Measurements from ENCODE around the gene EEF2K. TPM values are rescaled to one million over a fixed set of nuclear protein-coding genes. Genes with fewer than 3 reads are reported as not detected.
A peak's percentile ranks its signal among the peaks of the same experiment; 100 is the strongest.

The EEF2K gene
- total and polyA plus RNA-seq, 2 of the 13 experiments (the other 11 are each of a cell fraction or from before 2014, with no cell fraction given), result 22.0 to 23.8 TPM

DNA sequence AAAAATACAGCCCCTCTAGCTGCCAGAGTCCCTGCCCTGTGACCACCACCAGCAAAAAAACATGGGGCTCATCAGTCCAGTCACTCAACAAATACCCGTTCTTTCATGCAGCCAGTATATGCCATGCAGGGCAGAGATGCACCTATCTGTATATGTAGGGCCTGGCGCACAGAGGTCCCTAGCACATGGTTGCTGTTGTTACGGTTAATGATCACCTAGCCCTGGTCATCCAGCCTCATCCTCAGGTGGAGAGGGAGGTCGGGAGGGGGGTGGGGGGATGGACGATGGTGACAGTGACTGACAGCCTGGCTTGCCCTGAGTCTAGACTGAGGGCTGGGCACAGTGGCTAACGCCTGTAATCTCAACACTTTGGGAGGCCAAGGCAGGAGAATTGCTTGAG lies 42.3 kb upstream of the EEF2K start (continued):
- peak; percentile 27; the same call in 1 of the 2 replicates for TF ChIP-seq MYC (CRISPR knock-in tag; IDR thresholded peaks at IDR 0.05; ENCODE audit: borderline replicate concordance)
- TF ChIP-seq NR2F2 (IDR thresholded peaks at IDR 0.05; ENCODE audit: borderline replicate concordance, low read depth), result no peak
- no peak for TF ChIP-seq EZH2 (conservative IDR thresholded peaks at IDR 0.05; ENCODE audit: low read depth, low read length)
- TF ChIP-seq, protein P1, sequence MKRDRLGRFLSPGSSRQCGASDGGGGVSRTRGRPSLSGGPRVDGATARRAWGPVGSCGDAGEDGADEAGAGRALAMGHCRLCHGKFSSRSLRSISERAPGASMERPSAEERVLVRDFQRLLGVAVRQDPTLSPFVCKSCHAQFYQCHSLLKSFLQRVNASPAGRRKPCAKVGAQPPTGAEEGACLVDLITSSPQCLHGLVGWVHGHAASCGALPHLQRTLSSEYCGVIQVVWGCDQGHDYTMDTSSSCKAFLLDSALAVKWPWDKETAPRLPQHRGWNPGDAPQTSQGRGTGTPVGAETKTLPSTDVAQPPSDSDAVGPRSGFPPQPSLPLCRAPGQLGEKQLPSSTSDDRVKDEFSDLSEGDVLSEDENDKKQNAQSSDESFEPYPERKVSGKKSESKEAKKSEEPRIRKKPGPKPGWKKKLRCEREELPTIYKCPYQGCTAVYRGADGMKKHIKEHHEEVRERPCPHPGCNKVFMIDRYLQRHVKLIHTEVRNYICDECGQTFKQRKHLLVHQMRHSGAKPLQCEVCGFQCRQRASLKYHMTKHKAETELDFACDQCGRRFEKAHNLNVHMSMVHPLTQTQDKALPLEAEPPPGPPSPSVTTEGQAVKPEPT (CRISPR knock-in tag; IDR thresholded peaks at IDR 0.05; ENCODE audit: low read depth), result no peak
- no peak for TF ChIP-seq ADNP (CRISPR knock-in tag; IDR thresholded peaks at IDR 0.05)
- no peak for TF ChIP-seq MLLT10 (CRISPR knock-in tag; IDR thresholded peaks at IDR 0.05)
- 0 out of 2 replicates have a peak, but pooled peaks have one; percentile 15 for TF ChIP-seq ZFX (CRISPR knock-in tag; IDR thresholded peaks at IDR 0.05; ENCODE audit: low read depth)
- TF ChIP-seq, protein P2, sequence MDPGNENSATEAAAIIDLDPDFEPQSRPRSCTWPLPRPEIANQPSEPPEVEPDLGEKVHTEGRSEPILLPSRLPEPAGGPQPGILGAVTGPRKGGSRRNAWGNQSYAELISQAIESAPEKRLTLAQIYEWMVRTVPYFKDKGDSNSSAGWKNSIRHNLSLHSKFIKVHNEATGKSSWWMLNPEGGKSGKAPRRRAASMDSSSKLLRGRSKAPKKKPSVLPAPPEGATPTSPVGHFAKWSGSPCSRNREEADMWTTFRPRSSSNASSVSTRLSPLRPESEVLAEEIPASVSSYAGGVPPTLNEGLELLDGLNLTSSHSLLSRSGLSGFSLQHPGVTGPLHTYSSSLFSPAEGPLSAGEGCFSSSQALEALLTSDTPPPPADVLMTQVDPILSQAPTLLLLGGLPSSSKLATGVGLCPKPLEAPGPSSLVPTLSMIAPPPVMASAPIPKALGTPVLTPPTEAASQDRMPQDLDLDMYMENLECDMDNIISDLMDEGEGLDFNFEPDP (CRISPR knock-in tag; conservative IDR thresholded peaks at IDR 0.05), result 0 out of 2 replicates have a peak, but pooled peaks have one; percentile 34
- TF ChIP-seq, protein P3, sequence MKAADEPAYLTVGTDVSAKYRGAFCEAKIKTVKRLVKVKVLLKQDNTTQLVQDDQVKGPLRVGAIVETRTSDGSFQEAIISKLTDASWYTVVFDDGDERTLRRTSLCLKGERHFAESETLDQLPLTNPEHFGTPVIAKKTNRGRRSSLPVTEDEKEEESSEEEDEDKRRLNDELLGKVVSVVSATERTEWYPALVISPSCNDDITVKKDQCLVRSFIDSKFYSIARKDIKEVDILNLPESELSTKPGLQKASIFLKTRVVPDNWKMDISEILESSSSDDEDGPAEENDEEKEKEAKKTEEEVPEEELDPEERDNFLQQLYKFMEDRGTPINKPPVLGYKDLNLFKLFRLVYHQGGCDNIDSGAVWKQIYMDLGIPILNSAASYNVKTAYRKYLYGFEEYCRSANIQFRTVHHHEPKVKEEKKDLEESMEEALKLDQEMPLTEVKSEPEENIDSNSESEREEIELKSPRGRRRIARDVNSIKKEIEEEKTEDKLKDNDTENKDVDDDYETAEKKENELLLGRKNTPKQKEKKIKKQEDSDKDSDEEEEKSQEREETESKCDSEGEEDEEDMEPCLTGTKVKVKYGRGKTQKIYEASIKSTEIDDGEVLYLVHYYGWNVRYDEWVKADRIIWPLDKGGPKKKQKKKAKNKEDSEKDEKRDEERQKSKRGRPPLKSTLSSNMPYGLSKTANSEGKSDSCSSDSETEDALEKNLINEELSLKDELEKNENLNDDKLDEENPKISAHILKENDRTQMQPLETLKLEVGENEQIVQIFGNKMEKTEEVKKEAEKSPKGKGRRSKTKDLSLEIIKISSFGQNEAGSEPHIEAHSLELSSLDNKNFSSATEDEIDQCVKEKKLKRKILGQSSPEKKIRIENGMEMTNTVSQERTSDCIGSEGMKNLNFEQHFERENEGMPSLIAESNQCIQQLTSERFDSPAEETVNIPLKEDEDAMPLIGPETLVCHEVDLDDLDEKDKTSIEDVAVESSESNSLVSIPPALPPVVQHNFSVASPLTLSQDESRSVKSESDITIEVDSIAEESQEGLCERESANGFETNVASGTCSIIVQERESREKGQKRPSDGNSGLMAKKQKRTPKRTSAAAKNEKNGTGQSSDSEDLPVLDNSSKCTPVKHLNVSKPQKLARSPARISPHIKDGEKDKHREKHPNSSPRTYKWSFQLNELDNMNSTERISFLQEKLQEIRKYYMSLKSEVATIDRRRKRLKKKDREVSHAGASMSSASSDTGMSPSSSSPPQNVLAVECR (CRISPR knock-in tag; IDR thresholded peaks at IDR 0.05; ENCODE audit: borderline replicate concordance), result no peak
- no peak for TF ChIP-seq ZNF737 (CRISPR knock-in tag; IDR thresholded peaks at IDR 0.05; ENCODE audit: borderline replicate concordance)
- no peak for TF ChIP-seq ZSCAN20 (CRISPR knock-in tag; IDR thresholded peaks at IDR 0.05; ENCODE audit: borderline replicate concordance)
- TF ChIP-seq, protein P4, sequence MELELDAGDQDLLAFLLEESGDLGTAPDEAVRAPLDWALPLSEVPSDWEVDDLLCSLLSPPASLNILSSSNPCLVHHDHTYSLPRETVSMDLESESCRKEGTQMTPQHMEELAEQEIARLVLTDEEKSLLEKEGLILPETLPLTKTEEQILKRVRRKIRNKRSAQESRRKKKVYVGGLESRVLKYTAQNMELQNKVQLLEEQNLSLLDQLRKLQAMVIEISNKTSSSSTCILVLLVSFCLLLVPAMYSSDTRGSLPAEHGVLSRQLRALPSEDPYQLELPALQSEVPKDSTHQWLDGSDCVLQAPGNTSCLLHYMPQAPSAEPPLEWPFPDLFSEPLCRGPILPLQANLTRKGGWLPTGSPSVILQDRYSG (CRISPR knock-in tag; IDR thresholded peaks at IDR 0.05), result no peak
- TF ChIP-seq, protein P5, sequence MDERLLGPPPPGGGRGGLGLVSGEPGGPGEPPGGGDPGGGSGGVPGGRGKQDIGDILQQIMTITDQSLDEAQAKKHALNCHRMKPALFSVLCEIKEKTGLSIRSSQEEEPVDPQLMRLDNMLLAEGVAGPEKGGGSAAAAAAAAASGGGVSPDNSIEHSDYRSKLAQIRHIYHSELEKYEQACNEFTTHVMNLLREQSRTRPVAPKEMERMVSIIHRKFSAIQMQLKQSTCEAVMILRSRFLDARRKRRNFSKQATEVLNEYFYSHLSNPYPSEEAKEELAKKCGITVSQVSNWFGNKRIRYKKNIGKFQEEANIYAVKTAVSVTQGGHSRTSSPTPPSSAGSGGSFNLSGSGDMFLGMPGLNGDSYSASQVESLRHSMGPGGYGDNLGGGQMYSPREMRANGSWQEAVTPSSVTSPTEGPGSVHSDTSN (CRISPR knock-in tag; IDR thresholded peaks at IDR 0.05), result peak; percentile 56; the same call in 1 of the 2 replicates
- TF ChIP-seq MXI1 (IDR thresholded peaks at IDR 0.05; ENCODE audit: borderline replicate concordance, low read depth, low read length), result peak; percentile 12; the same call in 1 of the 3 replicates
- no peak for TF ChIP-seq ZNF234 (CRISPR knock-in tag; conservative IDR thresholded peaks at IDR 0.05)
- TF ChIP-seq ZNF816 (CRISPR knock-in tag; IDR thresholded peaks at IDR 0.05; ENCODE audit: borderline replicate concordance), result no peak
- no peak for TF ChIP-seq CENPT (CRISPR knock-in tag; IDR thresholded peaks at IDR 0.05; ENCODE audit: low read depth)
- TF ChIP-seq ZNF282 (IDR thresholded peaks at IDR 0.05; ENCODE audit: partially characterized antibody), result no peak
- no peak for TF ChIP-seq AKAP8 (CRISPR knock-in tag; IDR thresholded peaks at IDR 0.05)

Data from HepG2 (cell line).